ENCODE results near the gene OPHN1. TPM values are rescaled to one million over a fixed set of nuclear protein-coding genes. Genes with fewer than 3 reads are reported as not detected.

OPHN1 gene
- total and polyA plus RNA-seq, 12 donors, result 2.1 to 7.1 (median 5.2) TPM

GRCh38 chrX:68420559-68420958 is 12.7 kb downstream of the OPHN1 start:
- Histone ChIP-seq H3K27me3 (no peaks in the 10 kb centered on the region), H3K36me3 (no peaks in the 10 kb centered on the region), H3K27ac (no peak overlapping the region), H3K4me3 (no peak overlapping the region), H3K4me1 (peaks cover 0 to 34% (median under 1%) of the 10 kb centered on the region in 9 donors), H3K9me3 (no peaks in the 10 kb centered on the region)
- ATAC-seq, result no peak
- no peak for TF ChIP-seq CTCF (IDR thresholded peaks at IDR 0.05)
- 52 to 56% methylated on average over 2 of the region's 2 CpGs for WGBS, 2 donors
- DNase-seq, result no peak
- intact Hi-C loops (cut with DNase I), result no loop called here

GRCh38 chrX:68419975-68420374 is 13.3 kb downstream of the OPHN1 start:
- H3K4me3 ChIP-seq, result no peak overlapping the region
- no peaks in the 10 kb centered on the region for H3K9me3 ChIP-seq
- no peak for TF ChIP-seq CTCF (IDR thresholded peaks at IDR 0.05)
- H3K4me1 ChIP-seq, result peaks cover 0 to 39% (median 4%) of the 10 kb centered on the region in 9 donors
- H3K27me3 ChIP-seq, result peaks cover 0 to 2% (median 0%) of the 10 kb centered on the region in 7 donors
- 61 to 63% methylated on average over 3 of the region's 3 CpGs for WGBS, 2 donors
- no peak for DNase-seq
- no peak overlapping the region for H3K27ac ChIP-seq
- intact Hi-C loops (cut with DNase I), result no loop called here
- ATAC-seq, result peak in 2 of 8 donors; percentile 28 to 29
- H3K36me3 ChIP-seq, result no peaks in the 10 kb centered on the region

GRCh38 chrX:68417651-68418050 is 15.6 kb downstream of the OPHN1 start:
- Histone ChIP-seq H3K4me3 (no peak overlapping the region), H3K4me1 (peaks cover 0 to 57% (median 11%) of the 10 kb centered on the region in 9 donors), H3K9me3 (no peaks in the 10 kb centered on the region), H3K36me3 (no peaks in the 10 kb centered on the region), H3K27me3 (peaks cover 0 to 19% (median 0%) of the 10 kb centered on the region in 7 donors), H3K27ac (no peak overlapping the region)
- no peak for ATAC-seq
- intact Hi-C loops (cut with DNase I), result no loop called here
- DNase-seq, result no peak
- 67 to 76% methylated on average over 2 of the region's 2 CpGs for WGBS, 2 donors
- no peak for TF ChIP-seq CTCF (IDR thresholded peaks at IDR 0.05)

- DNase-seq (no peak), ATAC-seq (no peak)
- Histone ChIP-seq H3K9me3 (no peaks in the 10 kb centered on the region), H3K27me3 (peaks cover 0 to 19% (median 0%) of the 10 kb centered on the region in 7 donors), H3K27ac (no peak overlapping the region), H3K4me3 (no peak overlapping the region), H3K4me1 (peaks cover 0 to 52% (median 11%) of the 10 kb centered on the region in 9 donors), H3K36me3 (no peaks in the 10 kb centered on the region)
- TF ChIP-seq CTCF (IDR thresholded peaks at IDR 0.05), result no peak
- intact Hi-C loops (cut with DNase I), result no loop called here
- WGBS, 2 donors, result 60 to 70% methylated on average over 3 of the region's 3 CpGs
Observed at GRCh38 chrX:68416592-68416991, 16.7 kb downstream of the OPHN1 start.
